ENCODE measurements around the gene CD40.

GRCh38 chr20:46081074-46081473 lies 37.0 kb upstream of the CD40 start:
- TF ChIP-seq MXI1 (IDR thresholded peaks at IDR 0.05; ENCODE audit: borderline replicate concordance, low read depth, low read length): no peak
- no peak for TF ChIP-seq CTCF (conservative IDR thresholded peaks at IDR 0.05; ENCODE audit: low read depth, low read length)
- TF ChIP-seq POLR2A (IDR thresholded peaks at IDR 0.05; ENCODE audit: low read depth, low read length): no peak
- TF ChIP-seq, protein P1, sequence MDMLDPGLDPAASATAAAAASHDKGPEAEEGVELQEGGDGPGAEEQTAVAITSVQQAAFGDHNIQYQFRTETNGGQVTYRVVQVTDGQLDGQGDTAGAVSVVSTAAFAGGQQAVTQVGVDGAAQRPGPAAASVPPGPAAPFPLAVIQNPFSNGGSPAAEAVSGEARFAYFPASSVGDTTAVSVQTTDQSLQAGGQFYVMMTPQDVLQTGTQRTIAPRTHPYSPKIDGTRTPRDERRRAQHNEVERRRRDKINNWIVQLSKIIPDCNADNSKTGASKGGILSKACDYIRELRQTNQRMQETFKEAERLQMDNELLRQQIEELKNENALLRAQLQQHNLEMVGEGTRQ (IDR thresholded peaks at IDR 0.05; ENCODE audit: low read depth, low read length): no peak
- TF ChIP-seq BHLHE40 (IDR thresholded peaks at IDR 0.05; ENCODE audit: low read depth, low read length): no peak
- no peak for TF ChIP-seq RFX5 (IDR thresholded peaks at IDR 0.05; ENCODE audit: low read depth, low read length)
- no peak for TF ChIP-seq NFE2L2 (IDR thresholded peaks at IDR 0.05; ENCODE audit: low read depth, low read length)
- no peak for TF ChIP-seq CEBPB (IDR thresholded peaks at IDR 0.05; ENCODE audit: low read depth, low read length)
- TF ChIP-seq FOS (IDR thresholded peaks at IDR 0.05; ENCODE audit: low read depth, low read length): no peak
- TF ChIP-seq SMC3 (IDR thresholded peaks at IDR 0.05; ENCODE audit: low read depth, low read length): no peak
- TF ChIP-seq MAFK (IDR thresholded peaks at IDR 0.05; ENCODE audit: low read depth, low read length): no peak
- TF ChIP-seq, protein P2, sequence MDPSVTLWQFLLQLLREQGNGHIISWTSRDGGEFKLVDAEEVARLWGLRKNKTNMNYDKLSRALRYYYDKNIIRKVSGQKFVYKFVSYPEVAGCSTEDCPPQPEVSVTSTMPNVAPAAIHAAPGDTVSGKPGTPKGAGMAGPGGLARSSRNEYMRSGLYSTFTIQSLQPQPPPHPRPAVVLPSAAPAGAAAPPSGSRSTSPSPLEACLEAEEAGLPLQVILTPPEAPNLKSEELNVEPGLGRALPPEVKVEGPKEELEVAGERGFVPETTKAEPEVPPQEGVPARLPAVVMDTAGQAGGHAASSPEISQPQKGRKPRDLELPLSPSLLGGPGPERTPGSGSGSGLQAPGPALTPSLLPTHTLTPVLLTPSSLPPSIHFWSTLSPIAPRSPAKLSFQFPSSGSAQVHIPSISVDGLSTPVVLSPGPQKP (IDR thresholded peaks at IDR 0.05; ENCODE audit: borderline replicate concordance, low read depth, low read length): no peak
- no peak for TF ChIP-seq RCOR1 (IDR thresholded peaks at IDR 0.05; ENCODE audit: insufficient replicate concordance, low read length)

Measured in IMR-90 (cell line).